SH-SY5Y (cell line): ENCODE data around the gene CARS1.

Source experiments
- GATA2 ChIP-seq: IDR thresholded peaks from 2 replicates; pipeline ENCODE4 v1.6.1; 2011; ENCODE audit warnings: mild to moderate bottlenecking, low read depth, low read length
- GATA3 ChIP-seq: IDR thresholded peaks from 2 replicates; pipeline ENCODE4 v1.6.1; 2011; ENCODE audit warnings: low read depth, mild to moderate bottlenecking, low read length, moderate library complexity

DNA sequence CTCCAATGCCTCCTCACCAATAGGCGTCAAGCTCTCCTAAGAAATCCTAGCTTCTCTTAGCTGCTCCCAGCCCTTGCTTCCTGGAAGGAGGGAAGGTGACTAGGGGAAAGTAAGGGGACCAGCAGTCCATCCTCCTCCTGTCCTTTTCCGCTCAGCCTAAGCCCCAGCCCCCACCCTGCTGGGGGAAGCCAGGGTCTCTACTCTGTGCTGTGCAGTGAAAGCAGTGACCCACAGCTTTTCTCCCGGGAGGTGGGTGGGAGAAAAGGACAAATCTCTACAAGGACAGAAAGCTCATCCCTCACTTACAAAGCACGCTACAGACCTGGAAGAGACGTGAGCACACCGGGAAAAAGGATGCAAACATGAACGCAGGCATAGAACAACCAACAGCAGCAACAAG, 97.1 kb downstream of the CARS1 start:
- TF ChIP-seq GATA3: no peak
- TF ChIP-seq GATA2: no peak
